DOHH2 (cell line): ENCODE measurements around the gene DSCAML1.

Experiments
- EZH2phosphoT487 ChIP-seq: fragments of 200-600 bp; sonication (generic); IDR thresholded peaks from 2 replicates; pipeline ENCODE4 v1.6.1; 2017; ENCODE audit warnings: borderline replicate concordance, mild to moderate bottlenecking, antibody characterized with exemption, low read length, moderate library complexity, mixed read lengths
- TF ChIP-seq, protein P1 (sequence below): fragments of 200-600 bp; sonication (generic); IDR thresholded peaks from one replicate; pipeline ENCODE4 v1.5.1; 2014; ENCODE audit warnings: antibody characterized with exemption, mild to moderate bottlenecking, low read depth, low read length; ENCODE audit not compliant: poor library complexity, severe bottlenecking

DNA sequence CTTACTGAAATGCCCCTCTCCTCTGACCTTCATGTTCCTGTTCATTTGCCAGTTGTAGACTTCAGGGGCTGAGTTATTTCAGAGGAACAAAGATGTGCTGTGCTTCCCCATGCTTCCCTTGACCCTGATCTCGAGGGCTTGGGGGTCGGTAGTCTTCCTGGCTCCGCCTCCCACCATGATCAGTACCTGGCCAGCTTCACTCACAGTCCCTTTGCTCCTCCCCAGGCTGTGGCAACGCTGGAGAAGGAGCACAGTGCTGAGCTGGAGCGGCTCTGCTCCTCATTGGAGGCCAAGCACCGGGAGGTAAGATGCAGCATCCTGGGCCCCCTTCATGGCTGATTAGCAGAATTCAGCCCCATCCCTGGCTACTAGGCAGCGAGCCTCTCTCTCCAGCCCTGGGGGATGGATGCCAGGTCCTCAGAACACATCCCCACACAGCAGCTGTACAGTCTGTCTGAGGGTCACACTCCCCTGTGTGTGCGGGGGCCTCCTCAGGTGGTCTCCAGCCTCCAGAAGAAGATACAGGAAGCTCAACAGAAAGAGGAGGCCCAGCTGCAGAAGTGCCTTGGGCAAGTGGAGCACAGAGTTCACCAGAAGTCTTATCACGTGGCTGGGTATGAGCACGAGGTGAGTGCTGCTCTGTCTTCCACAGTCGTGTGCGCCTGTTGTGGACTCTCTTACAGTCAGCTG lies 404.9 kb downstream of the DSCAML1 start:
- TF ChIP-seq, protein P1, sequence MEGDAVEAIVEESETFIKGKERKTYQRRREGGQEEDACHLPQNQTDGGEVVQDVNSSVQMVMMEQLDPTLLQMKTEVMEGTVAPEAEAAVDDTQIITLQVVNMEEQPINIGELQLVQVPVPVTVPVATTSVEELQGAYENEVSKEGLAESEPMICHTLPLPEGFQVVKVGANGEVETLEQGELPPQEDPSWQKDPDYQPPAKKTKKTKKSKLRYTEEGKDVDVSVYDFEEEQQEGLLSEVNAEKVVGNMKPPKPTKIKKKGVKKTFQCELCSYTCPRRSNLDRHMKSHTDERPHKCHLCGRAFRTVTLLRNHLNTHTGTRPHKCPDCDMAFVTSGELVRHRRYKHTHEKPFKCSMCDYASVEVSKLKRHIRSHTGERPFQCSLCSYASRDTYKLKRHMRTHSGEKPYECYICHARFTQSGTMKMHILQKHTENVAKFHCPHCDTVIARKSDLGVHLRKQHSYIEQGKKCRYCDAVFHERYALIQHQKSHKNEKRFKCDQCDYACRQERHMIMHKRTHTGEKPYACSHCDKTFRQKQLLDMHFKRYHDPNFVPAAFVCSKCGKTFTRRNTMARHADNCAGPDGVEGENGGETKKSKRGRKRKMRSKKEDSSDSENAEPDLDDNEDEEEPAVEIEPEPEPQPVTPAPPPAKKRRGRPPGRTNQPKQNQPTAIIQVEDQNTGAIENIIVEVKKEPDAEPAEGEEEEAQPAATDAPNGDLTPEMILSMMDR, result no peak
- TF ChIP-seq EZH2phosphoT487, result no peak
